ENCODE data around the gene NPAS3.
A peak's percentile ranks its signal among the peaks of the same experiment; 100 is the strongest.

NPAS3 gene

DNA sequence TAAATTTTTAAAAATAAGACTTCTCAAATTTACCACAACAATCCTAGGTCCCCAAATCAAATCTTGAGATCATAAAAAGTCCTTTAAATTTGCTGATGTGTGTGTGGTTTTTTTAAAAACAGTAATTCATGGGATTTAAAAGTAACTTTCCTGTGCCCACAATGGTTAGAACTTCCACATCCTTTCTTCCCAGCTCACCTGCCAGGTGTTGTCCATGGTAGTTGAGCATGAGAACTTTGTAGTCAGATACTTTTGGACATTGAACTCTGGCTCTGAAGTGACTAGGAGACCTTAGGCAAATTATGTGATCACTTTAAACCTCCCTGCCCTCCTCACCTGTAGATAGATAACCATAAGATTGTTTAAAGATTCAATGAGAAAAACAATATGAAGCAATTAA, 253.2 kb downstream of the NPAS3 start:
- TF ChIP-seq, protein P1, sequence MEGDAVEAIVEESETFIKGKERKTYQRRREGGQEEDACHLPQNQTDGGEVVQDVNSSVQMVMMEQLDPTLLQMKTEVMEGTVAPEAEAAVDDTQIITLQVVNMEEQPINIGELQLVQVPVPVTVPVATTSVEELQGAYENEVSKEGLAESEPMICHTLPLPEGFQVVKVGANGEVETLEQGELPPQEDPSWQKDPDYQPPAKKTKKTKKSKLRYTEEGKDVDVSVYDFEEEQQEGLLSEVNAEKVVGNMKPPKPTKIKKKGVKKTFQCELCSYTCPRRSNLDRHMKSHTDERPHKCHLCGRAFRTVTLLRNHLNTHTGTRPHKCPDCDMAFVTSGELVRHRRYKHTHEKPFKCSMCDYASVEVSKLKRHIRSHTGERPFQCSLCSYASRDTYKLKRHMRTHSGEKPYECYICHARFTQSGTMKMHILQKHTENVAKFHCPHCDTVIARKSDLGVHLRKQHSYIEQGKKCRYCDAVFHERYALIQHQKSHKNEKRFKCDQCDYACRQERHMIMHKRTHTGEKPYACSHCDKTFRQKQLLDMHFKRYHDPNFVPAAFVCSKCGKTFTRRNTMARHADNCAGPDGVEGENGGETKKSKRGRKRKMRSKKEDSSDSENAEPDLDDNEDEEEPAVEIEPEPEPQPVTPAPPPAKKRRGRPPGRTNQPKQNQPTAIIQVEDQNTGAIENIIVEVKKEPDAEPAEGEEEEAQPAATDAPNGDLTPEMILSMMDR (IDR thresholded peaks at IDR 0.05; ENCODE audit: low read depth, low read length, missing control alignments): no peak
- no peak for DNase-seq (ENCODE audit: extremely low read depth, low read depth)
- no peak overlapping the region for H3K4me3 ChIP-seq (replicated peaks; ENCODE audit: low read depth, low read length)

DNA sequence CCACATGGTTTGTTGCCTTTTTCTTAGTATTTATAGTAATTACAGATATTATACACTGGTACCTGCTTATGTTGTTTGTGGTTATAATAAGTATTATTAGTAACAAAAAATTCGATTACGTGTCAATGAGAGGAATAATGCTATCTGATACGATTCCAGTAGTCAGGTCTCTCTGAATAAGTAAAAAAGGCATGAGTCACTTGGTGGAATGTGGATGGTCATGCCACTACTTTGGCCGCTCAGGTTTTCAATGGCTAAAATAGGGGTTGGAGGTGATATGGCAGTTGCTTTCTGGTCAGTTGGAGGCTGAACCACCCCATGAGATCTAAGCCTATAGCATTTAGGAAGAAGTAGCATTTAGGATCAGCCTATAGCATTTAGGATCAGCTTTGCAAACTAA, 255.9 kb downstream of the NPAS3 start:
- DNase-seq (ENCODE audit: extremely low read depth, low read depth): no peak
- TF ChIP-seq, protein P1 (IDR thresholded peaks at IDR 0.05; ENCODE audit: low read depth, low read length, missing control alignments): no peak
- H3K4me3 ChIP-seq (replicated peaks; ENCODE audit: low read depth, low read length): no peak overlapping the region

DNA sequence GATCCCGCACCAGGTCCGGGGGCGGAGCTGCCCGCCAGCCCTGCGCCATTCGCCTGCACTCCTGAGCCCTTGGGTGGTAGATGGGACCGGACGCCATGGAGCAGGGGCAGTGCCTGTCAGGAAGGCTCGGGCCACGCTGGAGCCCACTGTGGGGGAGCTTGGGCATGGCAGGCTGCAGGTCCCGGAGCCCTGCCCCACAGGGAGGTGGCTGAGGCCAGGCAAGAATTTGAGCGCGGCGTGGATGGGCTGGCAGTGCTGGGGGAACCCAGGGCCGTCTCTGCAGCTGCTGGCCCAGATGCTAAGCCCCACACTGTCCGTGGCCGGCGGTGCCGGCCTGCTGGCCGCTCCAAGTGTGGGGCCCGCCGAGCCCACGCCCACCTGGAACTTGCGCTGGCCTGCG, 260.0 kb downstream of the NPAS3 start:
- DNase-seq (ENCODE audit: extremely low read depth, low read depth): no peak
- no peak overlapping the region for H3K4me3 ChIP-seq (replicated peaks; ENCODE audit: low read depth, low read length)
- TF ChIP-seq, protein P1 (IDR thresholded peaks at IDR 0.05; ENCODE audit: low read depth, low read length, missing control alignments): no peak

DNA sequence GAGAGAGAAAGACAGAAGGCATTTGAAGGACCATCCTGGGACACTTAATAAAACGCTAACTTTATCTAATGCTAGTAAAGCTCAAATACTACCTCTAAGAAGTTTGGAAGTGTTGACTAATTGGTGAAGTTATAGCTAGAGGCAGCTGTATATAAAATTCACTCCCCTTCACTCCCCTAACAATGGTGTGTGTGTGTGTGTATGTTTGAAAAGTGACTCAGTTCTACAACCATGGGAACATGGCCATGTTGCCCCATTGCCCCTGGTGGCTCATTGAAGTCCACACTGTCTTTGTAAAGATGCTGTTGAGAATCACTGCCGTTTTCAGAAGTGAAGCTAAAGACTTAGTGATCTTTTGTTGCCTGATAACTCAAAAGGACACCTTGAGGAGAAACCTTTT, 262.4 kb downstream of the NPAS3 start:
- TF ChIP-seq, protein P1 (IDR thresholded peaks at IDR 0.05; ENCODE audit: low read depth, low read length, missing control alignments): no peak
- no peak overlapping the region for H3K4me3 ChIP-seq (replicated peaks; ENCODE audit: low read depth, low read length)
- no peak for DNase-seq (ENCODE audit: extremely low read depth, low read depth)

DNA sequence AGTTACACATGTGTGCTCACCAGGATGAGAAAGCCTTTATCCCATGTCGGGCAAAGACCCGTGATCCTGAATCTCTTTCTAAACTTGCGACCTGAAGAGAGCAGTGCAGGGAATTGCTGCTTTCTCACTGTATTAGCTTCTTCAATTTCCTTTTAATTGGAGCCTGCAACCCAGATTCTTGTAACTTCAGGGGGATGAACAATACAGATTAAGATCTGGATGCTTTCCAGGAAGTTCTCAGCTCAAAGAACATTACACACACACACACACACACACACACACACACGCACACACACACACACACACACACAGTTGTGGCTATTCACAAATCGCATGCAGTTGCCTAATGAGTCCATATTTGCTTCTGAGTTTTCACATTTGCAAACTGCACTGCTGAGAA, 268.3 kb downstream of the NPAS3 start:
- DNase-seq (ENCODE audit: extremely low read depth, low read depth): no peak
- H3K4me3 ChIP-seq (replicated peaks; ENCODE audit: low read depth, low read length): no peak overlapping the region
- TF ChIP-seq, protein P1 (IDR thresholded peaks at IDR 0.05; ENCODE audit: low read depth, low read length, missing control alignments): no peak

DNA sequence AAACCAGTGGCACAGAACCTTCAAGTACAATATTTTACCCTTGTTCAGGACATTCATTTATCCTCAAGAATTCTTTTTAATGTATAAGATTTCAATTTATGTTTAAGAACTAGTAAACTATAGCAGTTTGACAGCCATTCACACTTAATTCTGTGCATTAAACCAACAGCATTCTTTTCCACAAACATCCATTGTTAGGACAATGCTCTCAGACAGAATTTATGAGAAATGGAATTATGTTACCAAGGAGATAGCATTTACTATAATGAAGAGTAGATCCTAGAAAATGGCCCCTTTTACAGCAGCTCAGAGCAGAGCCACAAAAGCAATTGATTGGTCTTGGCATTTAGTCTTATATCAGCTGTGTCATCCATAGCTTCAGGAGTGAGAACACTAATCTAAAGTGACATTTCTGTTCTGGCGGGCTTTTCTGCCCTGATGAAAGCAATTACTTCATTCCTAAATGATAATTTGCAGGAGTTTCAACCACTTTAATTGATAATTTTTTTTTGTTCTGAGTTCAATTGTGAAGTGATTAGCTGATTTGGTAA, 268.9 kb downstream of the NPAS3 start:
- TF ChIP-seq, protein P1 (IDR thresholded peaks at IDR 0.05; ENCODE audit: low read depth, low read length, missing control alignments): no peak
- no peak for DNase-seq (ENCODE audit: extremely low read depth, low read depth)
- H3K4me3 ChIP-seq (replicated peaks; ENCODE audit: low read depth, low read length): no peak overlapping the region

DNA sequence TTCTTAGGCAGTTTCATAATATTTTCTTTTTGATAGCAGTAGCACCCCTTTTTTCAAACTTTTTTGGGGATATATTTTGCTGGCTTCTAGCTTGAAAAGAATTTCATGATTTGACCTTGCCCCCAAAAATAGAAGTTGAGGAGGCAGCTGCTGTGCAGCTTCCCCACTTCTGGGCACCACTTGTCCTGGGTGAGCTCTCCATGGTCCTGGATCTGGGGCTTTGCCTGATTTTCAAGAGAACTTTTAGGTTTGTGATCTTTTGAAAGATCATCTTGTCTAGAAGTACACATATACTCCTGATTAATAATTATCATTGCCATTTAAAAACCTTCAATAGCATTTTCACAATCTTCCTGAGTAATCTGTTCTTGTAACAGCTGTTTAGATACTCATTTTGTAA, 271.6 kb downstream of the NPAS3 start:
- H3K4me3 ChIP-seq (replicated peaks; ENCODE audit: low read depth, low read length): no peak overlapping the region
- TF ChIP-seq, protein P1 (IDR thresholded peaks at IDR 0.05; ENCODE audit: low read depth, low read length, missing control alignments): no peak
- DNase-seq (ENCODE audit: extremely low read depth, low read depth): peak; percentile 15
